Heart right ventricle (tissue), 16 donors: ENCODE results near the gene DNAAF8. TPM values are rescaled to one million over a fixed set of nuclear protein-coding genes. Genes with fewer than 3 reads are reported as not detected.

Experiments used
- ATAC-seq, 8 donors: fragments of 200-7000 bp; cut with Tn5 transposase; one replicate each; pipeline ENCODE4 v1.9.1; 2020; ENCODE audit warnings: mild to moderate bottlenecking in 8 of 8, moderate library complexity in 8 of 8, moderate number of reproducible peaks in 1 of 8
- DNase-seq, 2 donors: peaks; one replicate each; pipeline ENCODE4 v3.0.0-alpha.2; 2020
- H3K27ac ChIP-seq, 10 donors: fragments of 200-600 bp; sonication (generic) in 2 of 10; one replicate each; pipeline versions ENCODE4 v1.5.0 to v1.8.0; 2020 to 2022; ENCODE audit warnings: mild to moderate bottlenecking in 3 of 10
- H3K27me3 ChIP-seq, 7 donors: fragments of 200-600 bp; one replicate each; pipeline ENCODE4 v1.8.0; 2021 to 2022; ENCODE audit warnings: mild to moderate bottlenecking in 2 of 7
- H3K36me3 ChIP-seq, 9 donors: fragments of 200-600 bp; sonication (generic) in 1 of 9; one replicate each; pipeline versions ENCODE4 v1.5.0 to v1.8.0; 2020 to 2022; ENCODE audit warnings: mild to moderate bottlenecking in 2 of 9
- H3K4me1 ChIP-seq, 9 donors: fragments of 200-600 bp; sonication (generic) in 1 of 9; one replicate each; pipeline versions ENCODE4 v1.5.0 to v1.8.0; 2020 to 2022; ENCODE audit warnings: mild to moderate bottlenecking in 4 of 9
- H3K4me3 ChIP-seq, 10 donors: fragments of 200-600 bp; sonication (generic) in 2 of 10; one replicate each; pipeline versions ENCODE4 v1.5.0 to v1.8.0; 2020 to 2022; ENCODE audit warnings: mild to moderate bottlenecking in 7 of 10, moderate library complexity in 2 of 10
- H3K9me3 ChIP-seq, 11 donors: fragments of 200-600 bp in 10 of 11; sonication (generic) in 2 of 11; one replicate each; pipeline versions ENCODE4 v1.5.0 to v1.8.0; 2013 to 2022; ENCODE audit warnings: mild to moderate bottlenecking in 2 of 11, control low read depth in 1 of 11, moderate library complexity in 1 of 11
- WGBS, 2 donors: extraction: QIAGEN DNeasy Blood & Tissue Kit; methylation state at CpG; one replicate each; pipeline ENCODE4 v1.1.7; 2013; ENCODE audit warnings: inconsistent platforms in 1 of 2; 5-methylcytosine and 5-hydroxymethylcytosine counted together
- intact Hi-C, 10 donors: fragments of 100-400 bp; cut with DNase I; formaldehyde crosslinking; loops; one replicate each; pipeline versions ENCODE4 v1.11.1 to v1.14.2; 2022
- polyA plus RNA-seq, 2 donors: library from polyadenylated mRNA; stranded (reverse); fragments of 200-250 nt; gene quantifications; one replicate each; pipeline ENCODE4 v1.2.3, GENCODE V29; 2013
- total RNA-seq, 10 donors: library from RNA; stranded (reverse); fragmentation: NEBNext Ultra II Directional in 3 of 10; extraction: Animal tissue kit (Norgen Biotek cat#: 25700) in 3 of 10; gene quantifications; one replicate each; pipeline versions ENCODE4 v1.2.1 to v1.2.4, GENCODE V29; 2021 to 2023
- TF ChIP-seq, protein P1 (sequence below), 9 donors: fragments of 200-600 bp; sonication (generic) in 2 of 9; IDR thresholded peaks; one replicate each; pipeline versions ENCODE4 v1.5.0 to v1.8.0; 2021 to 2022; ENCODE audit warnings: antibody characterized with exemption in 9 of 9, mild to moderate bottlenecking in 5 of 9, moderate library complexity in 1 of 9
- donor health status: Arrhythmogenic right ventricular cardiomyopathy.
- donor health status: ischemic (EF 13 %, LVEDD 7.1; RV severe dilation, severe dysfunction).
- donor health status: healthy with polysubstance abuse.
- donor health status: DM: no; HTN: yes; CAD: no.
- donor health status: DM: no; HTN: no; CAD: no.
- donor health status: ischemic (EF 25% LVEDD 6.9; RV normal size, moderate dysfunction).
- donor health status: ischemic (EF 25% LVEDD 5.7; RV mildly dilated, moderate dysfunction).
- donor health status: healthy.
- donor health status: DM: yes; HTN: yes; CAD: no.
- donor health status: Ischemic cardiomyopathy.
- donor health status: ischemic (EF 35%, LVEDD 5.7; RV mildly dilated, moderate dysfunction).
- donor health status: nonischemic (EF 11% LVEDD 7.7; RV severe dilation, severe dysfunction).
- donor health status: DM: yes; HTN: yes; CAD: no.
- donor health status: PGD.
- donor health status: ischemic (EF 29% LVEDD 5.4; RV normal size, mild dysfunction).
- donor health status: nonischemic (EF 23%, LVEDD 6.1; RV moderate dilation, normal function).

The DNAAF8 gene
- total and polyA plus RNA-seq, 12 donors, result 0.32 to 1.9 (median 1.1) TPM; not detected in 2

GRCh38 chr16:4788910-4789309 lies 54.6 kb downstream of the DNAAF8 start:
- Histone ChIP-seq H3K36me3 (no peaks in the 10 kb centered on the region), H3K27ac (no peak overlapping the region), H3K27me3 (no peaks in the 10 kb centered on the region), H3K9me3 (no peaks in the 10 kb centered on the region), H3K4me1 (no peaks in the 10 kb centered on the region), H3K4me3 (no peak overlapping the region)
- DNase-seq (no peak), ATAC-seq (no peak)
- 71 to 76% methylated on average over 7 of the region's 7 CpGs for WGBS, 2 donors
- TF ChIP-seq, protein P1, sequence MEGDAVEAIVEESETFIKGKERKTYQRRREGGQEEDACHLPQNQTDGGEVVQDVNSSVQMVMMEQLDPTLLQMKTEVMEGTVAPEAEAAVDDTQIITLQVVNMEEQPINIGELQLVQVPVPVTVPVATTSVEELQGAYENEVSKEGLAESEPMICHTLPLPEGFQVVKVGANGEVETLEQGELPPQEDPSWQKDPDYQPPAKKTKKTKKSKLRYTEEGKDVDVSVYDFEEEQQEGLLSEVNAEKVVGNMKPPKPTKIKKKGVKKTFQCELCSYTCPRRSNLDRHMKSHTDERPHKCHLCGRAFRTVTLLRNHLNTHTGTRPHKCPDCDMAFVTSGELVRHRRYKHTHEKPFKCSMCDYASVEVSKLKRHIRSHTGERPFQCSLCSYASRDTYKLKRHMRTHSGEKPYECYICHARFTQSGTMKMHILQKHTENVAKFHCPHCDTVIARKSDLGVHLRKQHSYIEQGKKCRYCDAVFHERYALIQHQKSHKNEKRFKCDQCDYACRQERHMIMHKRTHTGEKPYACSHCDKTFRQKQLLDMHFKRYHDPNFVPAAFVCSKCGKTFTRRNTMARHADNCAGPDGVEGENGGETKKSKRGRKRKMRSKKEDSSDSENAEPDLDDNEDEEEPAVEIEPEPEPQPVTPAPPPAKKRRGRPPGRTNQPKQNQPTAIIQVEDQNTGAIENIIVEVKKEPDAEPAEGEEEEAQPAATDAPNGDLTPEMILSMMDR (IDR thresholded peaks at IDR 0.05), result no peak
- intact Hi-C loops, result no loop called here

- no peaks in the 10 kb centered on the region for H3K36me3 ChIP-seq
- intact Hi-C loops, result no loop called here
- H3K9me3 ChIP-seq, result no peaks in the 10 kb centered on the region
- WGBS, 2 donors, result 88 to 89% methylated on average over 10 of the region's 10 CpGs
- TF ChIP-seq, protein P1 (IDR thresholded peaks at IDR 0.05), result no peak
- no peak overlapping the region for H3K27ac ChIP-seq
- ATAC-seq, result no peak
- no peak for DNase-seq
- no peaks in the 10 kb centered on the region for H3K27me3 ChIP-seq
- H3K4me3 ChIP-seq, result no peak overlapping the region
- H3K4me1 ChIP-seq, result no peaks in the 10 kb centered on the region
Measured at GRCh38 chr16:4790261-4790660, 55.9 kb downstream of the DNAAF8 start.

- intact Hi-C loops, result no loop called here
- DNase-seq (no peak), ATAC-seq (no peak)
- no peak overlapping the region for H3K4me3 ChIP-seq
- H3K36me3 ChIP-seq, result peaks cover 0 to 3% (median 0%) of the 10 kb centered on the region in 9 donors
- TF ChIP-seq, protein P1 (IDR thresholded peaks at IDR 0.05), result no peak
- 67 to 68% methylated on average over 10 of the region's 10 CpGs for WGBS, 2 donors
- no peaks in the 10 kb centered on the region for H3K27me3 ChIP-seq
- H3K9me3 ChIP-seq, result no peaks in the 10 kb centered on the region
- no peaks in the 10 kb centered on the region for H3K4me1 ChIP-seq
- H3K27ac ChIP-seq, result no peak overlapping the region
Measured at GRCh38 chr16:4790871-4791270, 56.5 kb downstream of the DNAAF8 start.

DNA sequence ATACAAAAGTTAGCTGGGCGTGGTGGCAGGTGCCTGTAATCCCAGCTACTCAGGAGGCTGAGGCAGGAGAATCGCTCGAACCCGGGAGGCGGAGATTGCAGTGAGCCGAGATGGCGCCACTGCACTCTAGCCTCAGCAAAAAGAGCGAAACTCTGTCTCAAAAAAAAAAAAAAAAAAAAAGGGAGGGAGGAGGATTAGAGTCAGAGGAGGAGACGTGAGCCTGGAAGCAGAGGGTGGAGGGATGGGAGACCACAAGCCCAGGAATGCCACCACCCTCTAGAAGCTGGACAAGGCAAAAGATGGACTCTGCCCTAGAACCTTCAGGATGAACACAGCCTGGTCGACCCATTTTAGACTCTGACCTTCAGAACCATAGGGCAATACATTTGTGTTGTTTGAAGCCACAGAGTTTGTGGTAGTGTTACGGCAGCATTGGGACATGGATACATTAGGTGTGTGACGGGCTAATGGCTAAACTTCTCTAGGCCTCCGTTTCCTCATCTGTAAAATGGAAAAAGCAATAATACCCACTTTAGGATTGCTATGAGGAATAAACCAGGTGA lies 58.7 kb downstream of the DNAAF8 start:
- Histone ChIP-seq H3K27me3 (no peaks in the 10 kb centered on the region), H3K4me3 (no peak overlapping the region), H3K27ac (no peak overlapping the region), H3K4me1 (no peaks in the 10 kb centered on the region), H3K36me3 (peaks cover 0 to 24% (median 8%) of the 10 kb centered on the region in 9 donors), H3K9me3 (no peaks in the 10 kb centered on the region)
- WGBS, 2 donors, result 73 to 74% methylated on average over 13 of the region's 13 CpGs
- DNase-seq (no peak), ATAC-seq (no peak)
- intact Hi-C loops, result no loop called here
- TF ChIP-seq, protein P1 (IDR thresholded peaks at IDR 0.05), result no peak
